Cardiac muscle cell (in vitro differentiated cells and primary cell): ENCODE data around the gene YWHAB. TPM values are rescaled to one million over a fixed set of nuclear protein-coding genes. Genes with fewer than 3 reads are reported as not detected.

ENCODE experiments used
- DNase-seq, 2 donors: peaks; one replicate each; pipeline versions ENCODE4 v3.0.0 to v3.0.0-alpha.2; 2010 to 2017; ENCODE audit warnings: low read depth in 1 of 2, low spot score in 1 of 2
- H3K27ac ChIP-seq: fragments of 200-600 bp; sonication (generic); 2 replicates; pipeline ENCODE4 v1.5.1; 2016
- H3K27me3 ChIP-seq: fragments of 200-600 bp; sonication (generic); 2 replicates; pipeline ENCODE4 v1.6.0; 2016; ENCODE audit warnings: control low read depth
- H3K36me3 ChIP-seq: fragments of 200-600 bp; sonication (generic); 2 replicates; pipeline ENCODE4 v1.5.1; 2016; ENCODE audit warnings: control low read depth
- H3K4me1 ChIP-seq: fragments of 200-600 bp; sonication (generic); 2 replicates; pipeline ENCODE4 v1.8.1; 2017; ENCODE audit warnings: low read depth, mild to moderate bottlenecking, mixed run types
- H3K4me3 ChIP-seq: fragments of 200-600 bp; sonication (generic); 2 replicates; pipeline ENCODE4 v1.5.1; 2016; ENCODE audit warnings: mild to moderate bottlenecking
- H3K9me3 ChIP-seq: fragments of 200-600 bp; sonication (generic); 2 replicates; pipeline ENCODE4 v1.5.1; 2017; ENCODE audit warnings: low read depth, mild to moderate bottlenecking, control low read depth
- CTCF ChIP-seq: IDR thresholded peaks from 2 replicates; pipeline ENCODE4 v1.5.1; 2012; ENCODE audit warnings: low read depth, mild to moderate bottlenecking, low read length
- polyA plus RNA-seq: library from polyadenylated mRNA; unstranded; fragments of >200 nt; fragmentation: Nextera tagmentation; extraction: Ambion mirVana; gene quantifications from 2 replicates; pipeline ENCODE4 v1.2.1, GENCODE V29; 2016
- total RNA-seq: library from RNA; depleted of rRNA; stranded (reverse); fragments of >200 nt; gene quantifications from 2 replicates; pipeline ENCODE4 v1.2.3, GENCODE V29; 2016

Gene YWHAB
- total and polyA plus RNA-seq, 2 experiments from 2014 or later = 66.0 to 242 TPM

- Histone ChIP-seq H3K36me3 (no peaks in the 10 kb centered on the region), H3K4me1 (peaks cover 2% of the 10 kb centered on the region), H3K4me3 (no peak overlapping the region), H3K27me3 (no peaks in the 10 kb centered on the region), H3K9me3 (no peaks in the 10 kb centered on the region), H3K27ac (no peak overlapping the region)
- no peak for TF ChIP-seq CTCF
- no peak for DNase-seq
Measured at GRCh38 chr20:44928595-44928994, 43.1 kb downstream of the YWHAB start.

GRCh38 chr20:44930517-44931168 lies 45.1 kb downstream of the YWHAB start:
- Histone ChIP-seq H3K4me3 (no peak overlapping the region), H3K4me1 (no peaks in the 10 kb centered on the region), H3K9me3 (no peaks in the 10 kb centered on the region), H3K36me3 (no peaks in the 10 kb centered on the region), H3K27ac (no peak overlapping the region), H3K27me3 (no peaks in the 10 kb centered on the region)
- no peak for DNase-seq
- no peak for TF ChIP-seq CTCF

GRCh38 chr20:44931911-44932310 lies 46.4 kb downstream of the YWHAB start:
- no peak overlapping the region for H3K4me3 ChIP-seq
- no peaks in the 10 kb centered on the region for H3K4me1 ChIP-seq
- TF ChIP-seq CTCF = no peak
- H3K36me3 ChIP-seq = peaks cover 11% of the 10 kb centered on the region
- no peaks in the 10 kb centered on the region for H3K27me3 ChIP-seq
- H3K9me3 ChIP-seq = no peaks in the 10 kb centered on the region
- no peak overlapping the region for H3K27ac ChIP-seq
- no peak for DNase-seq

- peaks cover 11% of the 10 kb centered on the region for H3K36me3 ChIP-seq
- no peaks in the 10 kb centered on the region for H3K4me1 ChIP-seq
- H3K4me3 ChIP-seq = no peak overlapping the region
- DNase-seq = no peak
- no peaks in the 10 kb centered on the region for H3K9me3 ChIP-seq
- H3K27me3 ChIP-seq = no peaks in the 10 kb centered on the region
- TF ChIP-seq CTCF = no peak
- no peak overlapping the region for H3K27ac ChIP-seq
Measured at GRCh38 chr20:44932916-44933315, 47.4 kb downstream of the YWHAB start.

- Histone ChIP-seq H3K9me3 (no peaks in the 10 kb centered on the region), H3K27me3 (no peaks in the 10 kb centered on the region), H3K36me3 (peaks cover 11% of the 10 kb centered on the region), H3K4me3 (no peak overlapping the region), H3K27ac (no peak overlapping the region), H3K4me1 (no peaks in the 10 kb centered on the region)
- no peak for DNase-seq
- TF ChIP-seq CTCF = no peak
Measured at GRCh38 chr20:44936510-44936909, 51.0 kb downstream of the YWHAB start.

GRCh38 chr20:44938637-44939036 lies 53.1 kb downstream of the YWHAB start:
- DNase-seq = no peak
- H3K27ac ChIP-seq = no peak overlapping the region
- H3K36me3 ChIP-seq = peaks cover 23% of the 10 kb centered on the region
- no peaks in the 10 kb centered on the region for H3K27me3 ChIP-seq
- no peaks in the 10 kb centered on the region for H3K4me1 ChIP-seq
- no peak for TF ChIP-seq CTCF
- no peak overlapping the region for H3K4me3 ChIP-seq
- no peaks in the 10 kb centered on the region for H3K9me3 ChIP-seq
